ENCODE results near the gene ROPN1. TPM values are rescaled to one million over a fixed set of nuclear protein-coding genes. Genes with fewer than 3 reads are reported as not detected.
A peak's percentile ranks its signal among the peaks of the same experiment; 100 is the strongest.

Gene ROPN1
- total RNA-seq, 1 donor, result not detected

DNA sequence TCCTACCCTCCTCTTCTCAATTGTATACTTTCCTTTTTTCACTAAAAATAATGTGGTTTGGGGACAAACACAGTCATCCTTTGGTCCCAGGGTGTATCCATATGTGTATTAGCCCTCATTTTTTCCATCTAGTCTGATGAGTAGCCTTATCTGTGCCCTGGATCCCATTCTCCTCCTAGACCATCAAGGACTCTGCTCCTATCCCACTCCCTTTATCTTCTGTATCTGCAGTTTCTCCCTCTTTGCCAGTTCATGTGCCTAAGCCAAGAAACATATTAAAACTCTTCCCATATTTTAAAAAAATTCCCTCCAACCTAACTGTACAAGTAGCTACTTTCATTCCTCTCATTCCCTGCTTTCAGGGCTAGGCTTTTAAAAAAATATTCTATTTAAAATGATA is 56.1 kb downstream of the ROPN1 start:
- Histone ChIP-seq H3K79me2 (ENCODE audit: insufficient read depth, low read length) (no peaks in the 10 kb centered on the region), H3K4me1 (ENCODE audit: insufficient read depth, low read length) (no peaks in the 10 kb centered on the region), H3K27me3 (ENCODE audit: insufficient read depth, low read length) (no peaks in the 10 kb centered on the region), H4K20me1 (ENCODE audit: insufficient read depth, low read length) (no peaks in the 10 kb centered on the region), H3K36me3 (ENCODE audit: insufficient read depth, low read length) (peaks cover 18% of the 10 kb centered on the region), H2AFZ (ENCODE audit: low read length) (no peak overlapping the region), H3K4me3 (ENCODE audit: insufficient read depth, low read length) (no peak overlapping the region), H3K27ac (ENCODE audit: low read depth, low read length) (no peak overlapping the region), H3K4me2 (ENCODE audit: insufficient read depth, low read length) (no peak overlapping the region), H3K9me3 (ENCODE audit: low read depth, low read length) (no peaks in the 10 kb centered on the region)
- peak; percentile 69 for DNase-seq (ENCODE audit: insufficient read length, low spot score, missing footprints)
- TF ChIP-seq, protein P1, sequence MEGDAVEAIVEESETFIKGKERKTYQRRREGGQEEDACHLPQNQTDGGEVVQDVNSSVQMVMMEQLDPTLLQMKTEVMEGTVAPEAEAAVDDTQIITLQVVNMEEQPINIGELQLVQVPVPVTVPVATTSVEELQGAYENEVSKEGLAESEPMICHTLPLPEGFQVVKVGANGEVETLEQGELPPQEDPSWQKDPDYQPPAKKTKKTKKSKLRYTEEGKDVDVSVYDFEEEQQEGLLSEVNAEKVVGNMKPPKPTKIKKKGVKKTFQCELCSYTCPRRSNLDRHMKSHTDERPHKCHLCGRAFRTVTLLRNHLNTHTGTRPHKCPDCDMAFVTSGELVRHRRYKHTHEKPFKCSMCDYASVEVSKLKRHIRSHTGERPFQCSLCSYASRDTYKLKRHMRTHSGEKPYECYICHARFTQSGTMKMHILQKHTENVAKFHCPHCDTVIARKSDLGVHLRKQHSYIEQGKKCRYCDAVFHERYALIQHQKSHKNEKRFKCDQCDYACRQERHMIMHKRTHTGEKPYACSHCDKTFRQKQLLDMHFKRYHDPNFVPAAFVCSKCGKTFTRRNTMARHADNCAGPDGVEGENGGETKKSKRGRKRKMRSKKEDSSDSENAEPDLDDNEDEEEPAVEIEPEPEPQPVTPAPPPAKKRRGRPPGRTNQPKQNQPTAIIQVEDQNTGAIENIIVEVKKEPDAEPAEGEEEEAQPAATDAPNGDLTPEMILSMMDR (IDR thresholded peaks at IDR 0.05; ENCODE audit: extremely low read depth, low read depth, low read length), result no peak

DNA sequence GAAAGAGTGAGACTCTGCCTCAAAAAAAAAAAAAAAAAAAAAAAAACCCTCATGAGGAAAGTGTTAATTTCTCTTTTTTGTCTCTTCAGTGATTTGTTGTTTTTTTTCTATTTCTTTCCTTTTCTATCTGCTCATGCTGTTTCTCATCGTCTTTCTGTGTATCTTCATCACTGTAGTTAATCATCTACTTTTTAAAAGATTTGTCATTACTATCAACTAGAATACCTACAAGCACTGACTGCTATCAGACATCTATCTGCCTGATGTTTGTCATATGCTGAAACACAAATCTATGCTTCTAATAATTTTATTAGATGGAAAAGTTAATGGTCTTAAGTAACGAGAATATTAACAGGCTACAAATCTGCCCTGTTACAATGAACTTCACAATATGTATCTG is 57.7 kb downstream of the ROPN1 start:
- Histone ChIP-seq H3K4me2 (ENCODE audit: insufficient read depth, low read length) (no peak overlapping the region), H4K20me1 (ENCODE audit: insufficient read depth, low read length) (no peaks in the 10 kb centered on the region), H3K4me1 (ENCODE audit: insufficient read depth, low read length) (no peaks in the 10 kb centered on the region), H3K27me3 (ENCODE audit: insufficient read depth, low read length) (no peaks in the 10 kb centered on the region), H2AFZ (ENCODE audit: low read length) (no peak overlapping the region), H3K79me2 (ENCODE audit: insufficient read depth, low read length) (no peaks in the 10 kb centered on the region), H3K36me3 (ENCODE audit: insufficient read depth, low read length) (peaks cover 23% of the 10 kb centered on the region), H3K27ac (ENCODE audit: low read depth, low read length) (no peak overlapping the region), H3K4me3 (ENCODE audit: insufficient read depth, low read length) (no peak overlapping the region), H3K9me3 (ENCODE audit: low read depth, low read length) (no peaks in the 10 kb centered on the region)
- TF ChIP-seq, protein P1 (IDR thresholded peaks at IDR 0.05; ENCODE audit: extremely low read depth, low read depth, low read length), result no peak
- no peak for DNase-seq (ENCODE audit: insufficient read length, low spot score, missing footprints)

DNA sequence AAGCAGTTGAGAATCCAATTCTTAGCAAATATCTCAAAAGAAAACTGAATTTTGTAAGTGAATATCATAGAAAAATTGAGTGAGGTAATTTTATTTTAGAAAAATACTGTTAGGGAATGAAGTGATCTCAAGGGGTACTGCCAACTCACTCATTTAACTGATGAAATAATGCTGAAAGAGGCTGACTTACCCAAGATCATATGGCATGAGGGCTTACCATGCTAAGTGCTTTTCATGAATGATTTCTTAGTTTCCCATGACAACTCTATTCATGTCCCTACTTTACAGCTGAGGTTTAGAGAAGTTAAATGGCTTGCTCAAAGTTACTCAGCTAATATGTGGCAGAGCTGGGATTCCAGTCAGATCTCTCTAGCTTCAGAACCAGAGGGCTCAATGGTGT is 61.5 kb downstream of the ROPN1 start:
- TF ChIP-seq, protein P1 (IDR thresholded peaks at IDR 0.05; ENCODE audit: extremely low read depth, low read depth, low read length), result no peak

GRCh38 chr3:123929325-123929724 is 62.6 kb downstream of the ROPN1 start:
- H3K4me1 ChIP-seq (ENCODE audit: insufficient read depth, low read length), result no peaks in the 10 kb centered on the region
- no peak overlapping the region for H3K4me3 ChIP-seq (ENCODE audit: insufficient read depth, low read length)
- H3K27ac ChIP-seq (ENCODE audit: low read depth, low read length), result no peak overlapping the region
- H2AFZ ChIP-seq (ENCODE audit: low read length), result no peak overlapping the region
- TF ChIP-seq, protein P1 (IDR thresholded peaks at IDR 0.05; ENCODE audit: extremely low read depth, low read depth, low read length), result no peak
- no peaks in the 10 kb centered on the region for H3K9me3 ChIP-seq (ENCODE audit: low read depth, low read length)
- H3K27me3 ChIP-seq (ENCODE audit: insufficient read depth, low read length), result no peaks in the 10 kb centered on the region
- no peaks in the 10 kb centered on the region for H4K20me1 ChIP-seq (ENCODE audit: insufficient read depth, low read length)
- peaks cover 44% of the 10 kb centered on the region for H3K36me3 ChIP-seq (ENCODE audit: insufficient read depth, low read length)
- no peak overlapping the region for H3K4me2 ChIP-seq (ENCODE audit: insufficient read depth, low read length)
- no peak for DNase-seq (ENCODE audit: insufficient read length, low spot score, missing footprints)
- H3K79me2 ChIP-seq (ENCODE audit: insufficient read depth, low read length), result no peaks in the 10 kb centered on the region

More for the DNA sequence above, 61.5 kb downstream of the ROPN1 start:
- H3K79me2 ChIP-seq (ENCODE audit: insufficient read depth, low read length), result no peaks in the 10 kb centered on the region
- H3K27me3 ChIP-seq (ENCODE audit: insufficient read depth, low read length), result no peaks in the 10 kb centered on the region
- H4K20me1 ChIP-seq (ENCODE audit: insufficient read depth, low read length), result no peaks in the 10 kb centered on the region
- H3K36me3 ChIP-seq (ENCODE audit: insufficient read depth, low read length), result peaks cover 40% of the 10 kb centered on the region
- H3K4me3 ChIP-seq (ENCODE audit: insufficient read depth, low read length), result no peak overlapping the region
- no peak overlapping the region for H3K4me2 ChIP-seq (ENCODE audit: insufficient read depth, low read length)
- H3K27ac ChIP-seq (ENCODE audit: low read depth, low read length), result no peak overlapping the region
- DNase-seq (ENCODE audit: insufficient read length, low spot score, missing footprints), result no peak
- H3K9me3 ChIP-seq (ENCODE audit: low read depth, low read length), result no peaks in the 10 kb centered on the region
- no peaks in the 10 kb centered on the region for H3K4me1 ChIP-seq (ENCODE audit: insufficient read depth, low read length)
- H2AFZ ChIP-seq (ENCODE audit: low read length), result no peak overlapping the region
